ENCODE results near the gene MEGF6.

The MEGF6 gene

GRCh38 chr1:3469849-3470649 is 141.3 kb downstream of the MEGF6 start:
- ChIA-PET CTCF (interaction anchor here (1.7 kb wide), 1 partner anchor 21 kb away, joined by 4 read pairs; no protein-coding TSS in a partner anchor), POLR2A (no interaction called here)
- TF ChIP-seq CTCF (IDR thresholded peaks at IDR 0.05; ENCODE audit: control extremely low read depth, extremely low read depth, low read depth, missing control alignments): no peak
- no peak for DNase-seq (ENCODE audit: extremely low spot score)

GRCh38 chr1:3469104-3469848 is 142.0 kb downstream of the MEGF6 start:
- no peak for TF ChIP-seq CTCF (IDR thresholded peaks at IDR 0.05; ENCODE audit: control extremely low read depth, extremely low read depth, low read depth, missing control alignments)
- ChIA-PET POLR2A (no interaction called here), CTCF (interaction anchor here (1.7 kb wide), 1 partner anchor 22 kb away, joined by 4 read pairs; no protein-coding TSS in a partner anchor)
- no peak for DNase-seq (ENCODE audit: extremely low spot score)

- CTCF ChIA-PET: interaction anchor here (1.2 to 1.7 kb wide), 2 partner anchors 16 to 22 kb away, joined by 3 to 4 read pairs; no protein-coding TSS in a partner anchor
- POLR2A ChIA-PET: no interaction called here
- no peak for DNase-seq (ENCODE audit: extremely low spot score)
- no peak for TF ChIP-seq CTCF (IDR thresholded peaks at IDR 0.05; ENCODE audit: control extremely low read depth, extremely low read depth, low read depth, missing control alignments)
Measured at GRCh38 chr1:3468236-3469103, 142.8 kb downstream of the MEGF6 start.

- ChIA-PET POLR2A (no interaction called here), CTCF (interaction anchor here (1.2 kb wide), 1 partner anchor 14 kb away, joined by 3 read pairs; no protein-coding TSS in a partner anchor)
- DNase-seq (ENCODE audit: extremely low spot score): no peak
- TF ChIP-seq CTCF (IDR thresholded peaks at IDR 0.05; ENCODE audit: control extremely low read depth, extremely low read depth, low read depth, missing control alignments): no peak
Measured at GRCh38 chr1:3467096-3468036, 143.9 kb downstream of the MEGF6 start.

GRCh38 chr1:3466366-3467075 is 144.8 kb downstream of the MEGF6 start:
- POLR2A ChIA-PET: no interaction called here
- no peak for TF ChIP-seq CTCF (IDR thresholded peaks at IDR 0.05; ENCODE audit: control extremely low read depth, extremely low read depth, low read depth, missing control alignments)
- CTCF ChIA-PET: no interaction called here
- no peak for DNase-seq (ENCODE audit: extremely low spot score)
